Measurements from ENCODE around the gene NIPBL. TPM values are rescaled to one million over a fixed set of nuclear protein-coding genes. Genes with fewer than 3 reads are reported as not detected.
A peak's percentile ranks its signal among the peaks of the same experiment; 100 is the strongest.

NIPBL gene
- total RNA-seq, 1 experiment from 2014 or later = 61.3 TPM

DNA sequence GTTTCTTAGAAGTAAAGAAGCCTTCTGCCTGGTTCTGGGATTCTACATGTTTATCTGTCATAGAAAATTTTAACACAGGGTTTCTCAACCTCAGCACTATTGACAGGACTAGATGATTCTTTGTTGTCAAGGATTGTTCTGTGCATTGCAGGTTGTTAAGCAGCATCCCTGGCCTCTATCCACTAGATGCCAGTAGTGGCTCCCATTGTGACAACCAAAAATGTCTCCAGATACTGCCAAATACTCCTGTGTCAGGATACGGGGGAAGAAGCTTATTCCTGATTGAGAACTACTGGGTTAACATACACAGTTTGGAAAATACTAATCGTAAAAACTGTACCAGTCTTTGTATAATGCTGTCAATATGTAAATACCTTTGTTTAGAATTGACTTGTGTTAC lies 167.1 kb downstream of the NIPBL start:
- H3K9me3 Mint-ChIP-seq = no peaks in the 10 kb centered on the region

More for the DNA sequence above, 167.1 kb downstream of the NIPBL start:
- Histone ChIP-seq H3K79me1 (ENCODE audit: insufficient read depth, low read depth, low read length, poor library complexity, severe bottlenecking) (no peaks in the 10 kb centered on the region), H3K79me2 (ENCODE audit: insufficient read depth, low read length) (no peaks in the 10 kb centered on the region), H3K23ac (ENCODE audit: insufficient read length, low read depth, low read length) (no peak overlapping the region), H3K4ac (ENCODE audit: low read depth, low read length) (no peak overlapping the region), H2BK15ac (ENCODE audit: low read depth, low read length) (no peak overlapping the region), H4K20me1 (ENCODE audit: control insufficient read depth, insufficient read depth, insufficient read length) (no peaks in the 10 kb centered on the region), H2AFZ (ENCODE audit: low read length) (no peak overlapping the region), H3K23me2 (ENCODE audit: insufficient read length, low read depth, low read length, poor library complexity, severe bottlenecking) (no peaks in the 10 kb centered on the region), H3K27me3 (ENCODE audit: insufficient read depth, low read length) (no peaks in the 10 kb centered on the region), H3K4me1 (ENCODE audit: insufficient read depth, low read length) (no peaks in the 10 kb centered on the region), H3K27ac (ENCODE audit: insufficient read length, low read depth, low read length) (no peak overlapping the region), H2AK5ac (ENCODE audit: insufficient read length, low read length) (no peak overlapping the region), H2BK5ac (ENCODE audit: insufficient read length, low read length) (no peak overlapping the region), H3K9ac (ENCODE audit: extremely low read depth, insufficient read length, low read length) (no peak overlapping the region), H3T11ph (ENCODE audit: low read length) (no peak overlapping the region), H2BK12ac (ENCODE audit: insufficient read length, low read depth, low read length) (no peak overlapping the region), H4K8ac (replicated peaks; ENCODE audit: insufficient read length, low read depth, low read length) (no peak overlapping the region), H2BK20ac (ENCODE audit: low read depth, low read length, poor library complexity, severe bottlenecking) (no peak overlapping the region), H4K5ac (ENCODE audit: insufficient read length, low read depth, low read length) (no peak overlapping the region), H3K9me3 (ENCODE audit: control insufficient read depth, low read depth, low read length) (no peaks in the 10 kb centered on the region), H2BK120ac (ENCODE audit: low read depth, low read length, poor library complexity, severe bottlenecking) (no peak overlapping the region), H3K18ac (ENCODE audit: insufficient read length, low read depth, low read length) (no peak overlapping the region), H3K14ac (ENCODE audit: insufficient read depth, low read length) (no peak overlapping the region), H3K56ac (ENCODE audit: insufficient read length, low read depth, low read length) (no peak overlapping the region), H4K91ac (ENCODE audit: insufficient read length, low read depth, low read length) (no peak overlapping the region), H3K4me2 (ENCODE audit: insufficient read depth, insufficient read length, low read length) (no peak overlapping the region)
- no peak overlapping the region for H3K4me3 Mint-ChIP-seq
- peak; percentile 28 for DNase-seq
- no CpG with 5 or more reads among the region's 2 CpGs for WGBS (ENCODE audit: extremely low coverage, insufficient read length, low lambda C conversion rate)
- peaks cover 2 to 42% (median 31%) of the 10 kb centered on the region in 3 experiments; a peak in 5 of 7 replicates for H3K36me3 Mint-ChIP-seq (ENCODE audit: insufficient read depth in 1 of 3, low read depth in 3 of 3)
- no peak overlapping the region; a peak in 1 of 7 replicates for H3K27ac Mint-ChIP-seq
- no peaks in the 10 kb centered on the region for H3K4me1 Mint-ChIP-seq
- TF ChIP-seq, protein P1, sequence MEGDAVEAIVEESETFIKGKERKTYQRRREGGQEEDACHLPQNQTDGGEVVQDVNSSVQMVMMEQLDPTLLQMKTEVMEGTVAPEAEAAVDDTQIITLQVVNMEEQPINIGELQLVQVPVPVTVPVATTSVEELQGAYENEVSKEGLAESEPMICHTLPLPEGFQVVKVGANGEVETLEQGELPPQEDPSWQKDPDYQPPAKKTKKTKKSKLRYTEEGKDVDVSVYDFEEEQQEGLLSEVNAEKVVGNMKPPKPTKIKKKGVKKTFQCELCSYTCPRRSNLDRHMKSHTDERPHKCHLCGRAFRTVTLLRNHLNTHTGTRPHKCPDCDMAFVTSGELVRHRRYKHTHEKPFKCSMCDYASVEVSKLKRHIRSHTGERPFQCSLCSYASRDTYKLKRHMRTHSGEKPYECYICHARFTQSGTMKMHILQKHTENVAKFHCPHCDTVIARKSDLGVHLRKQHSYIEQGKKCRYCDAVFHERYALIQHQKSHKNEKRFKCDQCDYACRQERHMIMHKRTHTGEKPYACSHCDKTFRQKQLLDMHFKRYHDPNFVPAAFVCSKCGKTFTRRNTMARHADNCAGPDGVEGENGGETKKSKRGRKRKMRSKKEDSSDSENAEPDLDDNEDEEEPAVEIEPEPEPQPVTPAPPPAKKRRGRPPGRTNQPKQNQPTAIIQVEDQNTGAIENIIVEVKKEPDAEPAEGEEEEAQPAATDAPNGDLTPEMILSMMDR (conservative IDR thresholded peaks at IDR 0.05) = peak; percentile 54
- no peaks in the 10 kb centered on the region for H3K27me3 Mint-ChIP-seq (ENCODE audit: low read depth)

Measured in H9 (cell line).